Urothelium cell line (cell line): ENCODE data around the gene ASPN.

Source experiments
- DNase-seq: peaks from one replicate; pipeline ENCODE4 v3.0.0; 2011; ENCODE audit warnings: low spot score, mixed read lengths
- FAIRE-seq: peaks from 2 replicates; lab custom pipeline; 2011; peaks lifted over from hg19 to GRCh38; lab: Jason Lieb, UNC

Gene ASPN

GRCh38 chr9:92478783-92479182 lies 3.5 kb downstream of the ASPN start:
- DNase-seq (no peak), FAIRE-seq (no peak)

GRCh38 chr9:92476962-92477361 lies 5.3 kb downstream of the ASPN start:
- DNase-seq (no peak), FAIRE-seq (no peak)

- FAIRE-seq (no peak), DNase-seq (no peak)
These were observed 7.7 kb downstream of the ASPN start for GRCh38 chr9:92474587-92474986.

GRCh38 chr9:92468206-92468605 lies 14.1 kb downstream of the ASPN start:
- FAIRE-seq (no peak), DNase-seq (no peak)

- FAIRE-seq: no peak
- no peak for DNase-seq
These were observed 14.8 kb downstream of the ASPN start for GRCh38 chr9:92467511-92467910.

- DNase-seq (no peak), FAIRE-seq (no peak)
These were observed 15.3 kb downstream of the ASPN start for GRCh38 chr9:92467041-92467440.

- DNase-seq (peak; percentile 12), FAIRE-seq (no peak)
These were observed 18.3 kb downstream of the ASPN start for GRCh38 chr9:92463984-92464383.

GRCh38 chr9:92463387-92463786 lies 18.9 kb downstream of the ASPN start:
- DNase-seq (no peak), FAIRE-seq (no peak)

GRCh38 chr9:92457576-92457975 lies 24.7 kb downstream of the ASPN start:
- DNase-seq (no peak), FAIRE-seq (no peak)

GRCh38 chr9:92455217-92455616 lies 27.1 kb downstream of the ASPN start:
- FAIRE-seq (peak; percentile 35), DNase-seq (peak; percentile 52)

GRCh38 chr9:92446536-92446935 lies 35.8 kb downstream of the ASPN start:
- FAIRE-seq (no peak), DNase-seq (no peak)

GRCh38 chr9:92444841-92445240 lies 37.5 kb downstream of the ASPN start:
- FAIRE-seq (no peak), DNase-seq (no peak)

- no peak for FAIRE-seq
- no peak for DNase-seq
These were observed 41.6 kb downstream of the ASPN start for GRCh38 chr9:92440751-92441046.

- FAIRE-seq: no peak
These were observed 42.2 kb downstream of the ASPN start for GRCh38 chr9:92439921-92440750.

GRCh38 chr9:92438900-92439526 lies 43.3 kb downstream of the ASPN start:
- FAIRE-seq (no peak), DNase-seq (no peak)

More at GRCh38 chr9:92439921-92440750, 42.2 kb downstream of the ASPN start:
- DNase-seq: no peak

- no peak for DNase-seq
- no peak for FAIRE-seq
These were observed 47.0 kb downstream of the ASPN start for GRCh38 chr9:92435263-92435662.

- no peak for FAIRE-seq
- no peak for DNase-seq
These were observed 49.2 kb downstream of the ASPN start for GRCh38 chr9:92432972-92433548.

GRCh38 chr9:92432350-92432749 lies 50.0 kb downstream of the ASPN start:
- FAIRE-seq (no peak), DNase-seq (no peak)

- no peak for FAIRE-seq
- DNase-seq: no peak
These were observed 52.5 kb downstream of the ASPN start for GRCh38 chr9:92429836-92430235.

- DNase-seq: no peak
- FAIRE-seq: no peak
These were observed 55.7 kb downstream of the ASPN start for GRCh38 chr9:92426501-92427145.

GRCh38 chr9:92425474-92425873 lies 56.8 kb downstream of the ASPN start:
- FAIRE-seq (no peak), DNase-seq (no peak)

GRCh38 chr9:92424340-92424739 lies 58.0 kb downstream of the ASPN start, which contains the start of gene OMD:
OMD (minus strand) TSS chr9:92424471; CDS start chr9:92417558, 6,913 bp downstream.
- no peak for FAIRE-seq
- DNase-seq: no peak
